DOHH2 (cell line): ENCODE data around the gene SMIM36.

Experiments
- H3F3A ChIP-seq: fragments of 200-600 bp; sonication (generic), shearing (Covaris generic); 2 replicates; pipeline ENCODE4 v1.6.0; 2016; ENCODE audit warnings: antibody characterized with exemption, mild to moderate bottlenecking; ENCODE audit not compliant: control insufficient read depth, insufficient read depth
- H3K27ac ChIP-seq: fragments of 200-600 bp; sonication (generic); 2 replicates; pipeline ENCODE4 v1.5.1; 2014; ENCODE audit warnings: low read depth, mild to moderate bottlenecking, low read length, moderate library complexity
- H3K27me3 ChIP-seq: fragments of 200-600 bp; sonication (generic); 2 replicates; pipeline ENCODE4 v1.6.1; 2014; ENCODE audit warnings: mild to moderate bottlenecking, low read length, mixed read lengths; ENCODE audit not compliant: control insufficient read depth
- H3K36me3 ChIP-seq: fragments of 200-600 bp; sonication (generic); 2 replicates; pipeline ENCODE4 v1.6.1; 2014; ENCODE audit warnings: mild to moderate bottlenecking, low read length, moderate library complexity, mixed read lengths; ENCODE audit not compliant: control insufficient read depth
- H3K4me1 ChIP-seq: fragments of 200-600 bp; sonication (generic); 2 replicates; pipeline ENCODE4 v1.6.1; 2014; ENCODE audit warnings: mild to moderate bottlenecking, low read length, mixed read lengths; ENCODE audit not compliant: control insufficient read depth
- H3K4me2 ChIP-seq: fragments of 200-600 bp; sonication (generic); 2 replicates; pipeline ENCODE4 v1.6.0; 2014; ENCODE audit warnings: mild to moderate bottlenecking, low read length, moderate library complexity
- H3K4me3 ChIP-seq: fragments of 200-600 bp; sonication (generic); 2 replicates; pipeline ENCODE4 v1.5.1; 2014; ENCODE audit warnings: mild to moderate bottlenecking, low read length, mixed read lengths
- H3K79me2 ChIP-seq: fragments of 200-600 bp; sonication (generic); 2 replicates; pipeline ENCODE4 v1.6.1; 2014; ENCODE audit warnings: mild to moderate bottlenecking, low read length, mixed read lengths; ENCODE audit not compliant: control insufficient read depth
- H3K9me2 ChIP-seq: fragments of 200-600 bp; sonication (generic); replicated peaks from 2 replicates; pipeline ENCODE4 v1.6.1; 2014; ENCODE audit warnings: mild to moderate bottlenecking, low read length, mixed read lengths; ENCODE audit not compliant: control insufficient read depth
- H3K9me3 ChIP-seq: fragments of 200-600 bp; sonication (generic); 2 replicates; pipeline ENCODE4 v1.6.1; 2014; ENCODE audit warnings: antibody characterized with exemption, low read length, mixed read lengths; ENCODE audit not compliant: control insufficient read depth, insufficient read depth
- H4K20me1 ChIP-seq: fragments of 200-600 bp; sonication (generic); 2 replicates; pipeline ENCODE4 v1.6.0; 2014; ENCODE audit warnings: low read depth, mild to moderate bottlenecking, antibody characterized with exemption, low read length, moderate library complexity; ENCODE audit not compliant: control insufficient read depth, insufficient read depth
- CTCF ChIP-seq: fragments of 200-600 bp; sonication (generic); IDR thresholded peaks from one replicate; pipeline ENCODE4 v1.5.1; 2014; ENCODE audit warnings: antibody characterized with exemption, mild to moderate bottlenecking, low read depth, low read length; ENCODE audit not compliant: poor library complexity, severe bottlenecking
- EZH2phosphoT487 ChIP-seq: fragments of 200-600 bp; sonication (generic); IDR thresholded peaks from 2 replicates; pipeline ENCODE4 v1.6.1; 2017; ENCODE audit warnings: borderline replicate concordance, mild to moderate bottlenecking, antibody characterized with exemption, low read length, moderate library complexity, mixed read lengths

SMIM36 gene

GRCh38 chr17:55533608-55534007, 22.4 kb upstream of the SMIM36 start:
- Histone ChIP-seq H3K4me2 (no peak overlapping the region), H3K27me3 (no peaks in the 10 kb centered on the region), H3K9me2 (no peaks in the 10 kb centered on the region), H3K27ac (no peak overlapping the region), H3K4me3 (no peak overlapping the region), H4K20me1 (no peaks in the 10 kb centered on the region), H3F3A (no peaks in the 10 kb centered on the region), H3K36me3 (no peaks in the 10 kb centered on the region), H3K4me1 (no peaks in the 10 kb centered on the region), H3K9me3 (no peaks in the 10 kb centered on the region), H3K79me2 (no peaks in the 10 kb centered on the region)
- TF ChIP-seq CTCF (no peak), EZH2phosphoT487 (no peak)

GRCh38 chr17:55532670-55533069, 21.4 kb upstream of the SMIM36 start:
- Histone ChIP-seq H3K9me2 (no peaks in the 10 kb centered on the region), H3K4me1 (no peaks in the 10 kb centered on the region), H4K20me1 (no peaks in the 10 kb centered on the region), H3K36me3 (no peaks in the 10 kb centered on the region), H3K27me3 (no peaks in the 10 kb centered on the region), H3K9me3 (no peaks in the 10 kb centered on the region), H3K79me2 (no peaks in the 10 kb centered on the region), H3F3A (no peaks in the 10 kb centered on the region), H3K4me2 (no peak overlapping the region), H3K4me3 (no peak overlapping the region), H3K27ac (no peak overlapping the region)
- TF ChIP-seq EZH2phosphoT487 (no peak), CTCF (no peak)

GRCh38 chr17:55531053-55531728, 19.9 kb upstream of the SMIM36 start:
- H3K9me3 ChIP-seq, result no peaks in the 10 kb centered on the region
- no peaks in the 10 kb centered on the region for H3K27me3 ChIP-seq
- no peaks in the 10 kb centered on the region for H3K9me2 ChIP-seq
- no peak overlapping the region for H3K27ac ChIP-seq
- no peak for TF ChIP-seq EZH2phosphoT487
- TF ChIP-seq CTCF, result no peak
- no peaks in the 10 kb centered on the region for H4K20me1 ChIP-seq
- H3K4me1 ChIP-seq, result no peaks in the 10 kb centered on the region
- no peaks in the 10 kb centered on the region for H3K79me2 ChIP-seq
- no peak overlapping the region for H3K4me2 ChIP-seq
- no peak overlapping the region for H3K4me3 ChIP-seq
- H3F3A ChIP-seq, result no peaks in the 10 kb centered on the region
- no peaks in the 10 kb centered on the region for H3K36me3 ChIP-seq
